ENCODE data around the gene TAF1D. TPM values are rescaled to one million over a fixed set of nuclear protein-coding genes. Genes with fewer than 3 reads are reported as not detected.

Gene TAF1D
- total and polyA plus RNA-seq, 2 donors (not counting 3 experiments of a cell fraction or from before 2014, with no cell fraction given): 60.7 to 181 TPM

DNA sequence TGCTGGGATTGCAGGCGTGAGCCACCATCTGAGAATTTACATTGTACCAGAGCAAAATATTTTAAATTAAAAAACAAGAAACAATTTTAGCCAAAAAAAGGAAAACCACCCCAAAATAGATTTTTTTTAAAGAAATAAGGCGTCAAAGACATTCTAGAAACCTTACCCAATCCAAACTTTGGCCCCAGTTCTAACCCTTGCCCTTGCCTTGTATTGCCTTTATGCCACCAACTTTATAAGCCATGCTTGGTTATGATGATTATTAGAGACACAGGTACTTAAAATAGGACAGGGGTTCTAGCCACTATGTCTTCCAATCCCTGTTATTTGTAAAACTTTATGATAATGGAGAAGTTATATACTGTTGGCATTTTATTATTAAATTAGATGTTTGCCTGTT is 11.9 kb upstream of the TAF1D start:
- BruUV-seq (replicated peaks): no TSS peak
- no peak for TF ChIP-seq EZH2 (IDR thresholded peaks at IDR 0.05; ENCODE audit: borderline replicate concordance, low read depth, low read length, severe bottlenecking)
- TF ChIP-seq, protein P1, sequence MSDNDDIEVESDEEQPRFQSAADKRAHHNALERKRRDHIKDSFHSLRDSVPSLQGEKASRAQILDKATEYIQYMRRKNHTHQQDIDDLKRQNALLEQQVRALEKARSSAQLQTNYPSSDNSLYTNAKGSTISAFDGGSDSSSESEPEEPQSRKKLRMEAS (IDR thresholded peaks at IDR 0.05; ENCODE audit: insufficient read depth, insufficient read length): no peak
- Histone ChIP-seq H3K4me2 (ENCODE audit: insufficient read depth, low read length) (no peak overlapping the region), H3K27me3 (ENCODE audit: control insufficient read depth in 2 of 2, insufficient read depth in 2 of 2, low read length in 2 of 2) (no peaks in the 10 kb centered on the region), H4K20me1 (replicated peaks; ENCODE audit: control insufficient read depth, extremely low read depth, insufficient read depth, low read length) (no peaks in the 10 kb centered on the region), H2AFZ (ENCODE audit: low read depth, low read length) (no peak overlapping the region), H3K27ac (ENCODE audit: insufficient read depth, low read depth, low read length) (no peak overlapping the region), H3K36me3 (ENCODE audit: control insufficient read depth in 2 of 2, extremely low read depth in 1 of 2, insufficient read depth in 2 of 2, low read length in 2 of 2) (peaks cover 0 to 4% of the 10 kb centered on the region in 2 experiments), H3K4me1 (ENCODE audit: control insufficient read depth, extremely low read depth, insufficient read depth, low read length) (no peaks in the 10 kb centered on the region), H3K4me3 (replicated peaks in 1 of 3; ENCODE audit: insufficient read depth in 1 of 3, low read depth in 1 of 3, low read length in 3 of 3) (no peak overlapping the region), H3K9me3 (replicated peaks; ENCODE audit: control insufficient read depth, insufficient read depth, low read length) (no peaks in the 10 kb centered on the region), H3K9me1 (replicated peaks; ENCODE audit: control insufficient read depth, extremely low read depth, insufficient read depth, low read length) (no peaks in the 10 kb centered on the region), H3K9ac (replicated peaks; ENCODE audit: extremely low read depth, insufficient read depth, low read length) (no peak overlapping the region), H3K79me2 (ENCODE audit: control insufficient read depth, insufficient read depth, low read length) (no peaks in the 10 kb centered on the region)
- dilution Hi-C loops (cut with MboI; ENCODE audit: extremely low pct_ligation_motif_present, low sequenced_read_pairs): no loop called here
- POLR2A ChIA-PET: no interaction called here
- DNase-seq (ENCODE audit: low read depth, low spot score) (no peak), FAIRE-seq (no peak)
- intact Hi-C loops (cut with micrococcal nuclease): no loop called here
- CTCF ChIA-PET: no interaction called here

DNA sequence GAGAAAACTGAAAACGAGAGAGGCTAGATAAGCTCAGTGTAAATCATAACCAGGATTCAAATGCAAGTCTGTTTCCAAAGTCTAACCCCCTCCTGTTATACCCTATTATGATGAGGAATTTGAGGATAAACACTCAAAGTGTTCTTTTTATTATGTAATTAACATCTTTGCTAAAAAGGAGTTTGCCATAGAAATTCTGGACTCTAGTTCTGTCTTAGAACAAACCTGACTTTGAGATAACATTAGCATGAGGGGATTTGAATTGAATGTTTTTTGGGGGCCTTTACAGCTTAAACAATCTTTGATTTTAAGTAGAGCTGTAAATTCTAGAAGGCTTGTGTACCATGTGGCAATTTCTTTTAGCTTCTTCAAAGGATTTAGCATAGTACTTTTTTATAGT is 9.7 kb upstream of the TAF1D start:
- CTCF ChIA-PET: interaction anchor here (0.6 to 0.7 kb wide), 2 partner anchors 12 to 30 kb away, joined by 3 read pairs; no protein-coding TSS in a partner anchor
- no peak overlapping the region for H3K27ac ChIP-seq (ENCODE audit: insufficient read depth, low read depth, low read length)
- H3K9me1 ChIP-seq (replicated peaks; ENCODE audit: control insufficient read depth, extremely low read depth, insufficient read depth, low read length): no peaks in the 10 kb centered on the region
- TF ChIP-seq MYC (IDR thresholded peaks at IDR 0.05; ENCODE audit: low read depth, low read length) (no peak), POLR2AphosphoS5 (IDR thresholded peaks at IDR 0.05; ENCODE audit: insufficient read depth, low read depth, low read length) (no peak), FOS (IDR thresholded peaks at IDR 0.05; ENCODE audit: borderline replicate concordance, insufficient read depth, low read length) (no peak), EZH2 (IDR thresholded peaks at IDR 0.05; ENCODE audit: borderline replicate concordance, low read depth, low read length, severe bottlenecking) (no peak), JUN (IDR thresholded peaks at IDR 0.05; ENCODE audit: borderline replicate concordance, insufficient read depth, insufficient read length, low read depth) (no peak), GATA2 (IDR thresholded peaks at IDR 0.05; ENCODE audit: insufficient read depth, insufficient read length, low read depth, low read length) (no peak), POLR2A (IDR thresholded peaks at IDR 0.05; ENCODE audit: low read depth, low read length) (no peak)
- TF ChIP-seq, protein P1 (IDR thresholded peaks at IDR 0.05; ENCODE audit: insufficient read depth, insufficient read length): no peak
- TF ChIP-seq, protein P2, sequence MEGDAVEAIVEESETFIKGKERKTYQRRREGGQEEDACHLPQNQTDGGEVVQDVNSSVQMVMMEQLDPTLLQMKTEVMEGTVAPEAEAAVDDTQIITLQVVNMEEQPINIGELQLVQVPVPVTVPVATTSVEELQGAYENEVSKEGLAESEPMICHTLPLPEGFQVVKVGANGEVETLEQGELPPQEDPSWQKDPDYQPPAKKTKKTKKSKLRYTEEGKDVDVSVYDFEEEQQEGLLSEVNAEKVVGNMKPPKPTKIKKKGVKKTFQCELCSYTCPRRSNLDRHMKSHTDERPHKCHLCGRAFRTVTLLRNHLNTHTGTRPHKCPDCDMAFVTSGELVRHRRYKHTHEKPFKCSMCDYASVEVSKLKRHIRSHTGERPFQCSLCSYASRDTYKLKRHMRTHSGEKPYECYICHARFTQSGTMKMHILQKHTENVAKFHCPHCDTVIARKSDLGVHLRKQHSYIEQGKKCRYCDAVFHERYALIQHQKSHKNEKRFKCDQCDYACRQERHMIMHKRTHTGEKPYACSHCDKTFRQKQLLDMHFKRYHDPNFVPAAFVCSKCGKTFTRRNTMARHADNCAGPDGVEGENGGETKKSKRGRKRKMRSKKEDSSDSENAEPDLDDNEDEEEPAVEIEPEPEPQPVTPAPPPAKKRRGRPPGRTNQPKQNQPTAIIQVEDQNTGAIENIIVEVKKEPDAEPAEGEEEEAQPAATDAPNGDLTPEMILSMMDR (IDR thresholded peaks at IDR 0.05; ENCODE audit: extremely low read depth in 1 of 2, insufficient read depth in 1 of 2, low read depth in 1 of 2, low read length in 2 of 2): no peak
- H3K79me2 ChIP-seq (ENCODE audit: control insufficient read depth, insufficient read depth, low read length): no peaks in the 10 kb centered on the region
- H4K20me1 ChIP-seq (replicated peaks; ENCODE audit: control insufficient read depth, extremely low read depth, insufficient read depth, low read length): no peaks in the 10 kb centered on the region
- POLR2A ChIA-PET: interaction anchor here (1.0 kb wide), 1 partner anchor 9 kb away, joined by 4 read pairs; the partner anchor contains the start of genes C11orf54 and TAF1D
- intact Hi-C loops (cut with micrococcal nuclease): no loop called here
- H3K4me3 ChIP-seq (replicated peaks in 1 of 3; ENCODE audit: insufficient read depth in 1 of 3, low read depth in 1 of 3, low read length in 3 of 3): no peak overlapping the region
- no peak overlapping the region for H3K4me2 ChIP-seq (ENCODE audit: insufficient read depth, low read length)
- no TSS peak for BruUV-seq (replicated peaks)
- dilution Hi-C loops (cut with MboI; ENCODE audit: extremely low pct_ligation_motif_present, low sequenced_read_pairs): no loop called here
- H3K27me3 ChIP-seq (ENCODE audit: control insufficient read depth in 2 of 2, insufficient read depth in 2 of 2, low read length in 2 of 2): no peaks in the 10 kb centered on the region
- FAIRE-seq: no peak
- H2AFZ ChIP-seq (ENCODE audit: low read depth, low read length): no peak overlapping the region
- H3K36me3 ChIP-seq (ENCODE audit: control insufficient read depth in 2 of 2, extremely low read depth in 1 of 2, insufficient read depth in 2 of 2, low read length in 2 of 2): no peaks in the 10 kb centered on the region
- no peaks in the 10 kb centered on the region for H3K9me3 ChIP-seq (replicated peaks; ENCODE audit: control insufficient read depth, insufficient read depth, low read length)
- DNase-seq (ENCODE audit: low read depth, low spot score): no peak
- H3K4me1 ChIP-seq (ENCODE audit: control insufficient read depth, extremely low read depth, insufficient read depth, low read length): no peaks in the 10 kb centered on the region
- H3K9ac ChIP-seq (replicated peaks; ENCODE audit: extremely low read depth, insufficient read depth, low read length): no peak overlapping the region
